ENCODE results near the gene KRT27. TPM values are rescaled to one million over a fixed set of nuclear protein-coding genes. Genes with fewer than 3 reads are reported as not detected.

KRT27 gene
- total RNA-seq, 1 donor from 2014 or later = not detected

DNA sequence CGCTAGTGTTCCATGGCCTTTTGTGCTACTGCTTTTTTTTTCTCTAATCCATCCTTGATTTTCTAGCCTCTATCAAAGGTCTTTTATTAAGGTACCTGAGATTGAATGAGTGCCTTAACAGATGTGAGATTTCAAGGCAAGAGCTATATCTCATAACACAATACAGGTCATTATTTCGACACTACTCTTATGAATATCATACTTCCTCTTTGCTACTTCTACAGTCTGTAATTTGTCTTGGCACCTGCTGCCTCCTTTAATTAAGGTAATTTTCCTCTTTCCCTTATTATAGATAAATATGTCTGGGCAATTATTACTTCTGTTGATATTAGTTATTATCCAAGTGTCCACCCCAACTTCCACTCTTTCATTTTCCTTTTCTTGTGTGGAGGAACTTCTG, 12.1 kb upstream of the KRT27 start:
- H3K4me3 ChIP-seq (ENCODE audit: low read length in 3 of 3) = no peak overlapping the region
- peaks cover 16 to 20% (median 17%) of the 10 kb centered on the region in 3 donors for H3K27me3 ChIP-seq (ENCODE audit: control insufficient read depth in 3 of 3, insufficient read depth in 3 of 3, low read length in 3 of 3)
- no peak overlapping the region for H3K27ac ChIP-seq (ENCODE audit: low read depth, low read length)
- no peaks in the 10 kb centered on the region for H3K36me3 ChIP-seq (ENCODE audit: control insufficient read depth in 3 of 3, insufficient read depth in 3 of 3, low read length in 3 of 3)
- no peak overlapping the region for H3K9ac ChIP-seq (ENCODE audit: low read depth in 1 of 3, low read length in 3 of 3)
- no peaks in the 10 kb centered on the region for H3K4me1 ChIP-seq (ENCODE audit: control insufficient read depth in 3 of 3, insufficient read depth in 3 of 3, low read length in 3 of 3)
- H3K9me3 ChIP-seq (ENCODE audit: control insufficient read depth in 3 of 3, low read length in 3 of 3) = no peaks in the 10 kb centered on the region

DNA sequence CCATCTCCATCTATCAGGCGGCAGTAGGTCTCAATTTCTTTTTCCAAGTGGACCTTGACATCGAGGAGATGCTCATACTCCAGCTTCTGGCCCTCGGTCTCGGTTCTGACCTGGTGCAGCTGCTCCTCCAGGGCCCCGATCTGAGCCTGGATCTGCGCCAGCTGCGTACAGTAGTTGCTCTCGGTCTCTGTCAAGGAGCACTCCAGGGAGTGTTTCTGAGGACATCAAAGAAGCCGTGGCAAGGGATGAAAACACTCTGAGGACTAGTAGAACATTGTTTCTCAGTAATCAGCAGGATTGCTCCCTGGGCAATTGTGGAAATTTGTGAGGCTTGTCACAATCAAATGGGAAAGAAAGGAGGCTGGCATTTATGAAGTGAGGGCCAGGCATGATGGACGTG, 11.5 kb upstream of the KRT27 start:
- H3K27me3 ChIP-seq (ENCODE audit: control insufficient read depth in 3 of 3, insufficient read depth in 3 of 3, low read length in 3 of 3) = peaks cover 14 to 18% (median 15%) of the 10 kb centered on the region in 3 donors
- no peaks in the 10 kb centered on the region for H3K4me1 ChIP-seq (ENCODE audit: control insufficient read depth in 3 of 3, insufficient read depth in 3 of 3, low read length in 3 of 3)
- H3K4me3 ChIP-seq (ENCODE audit: low read length in 3 of 3) = no peak overlapping the region
- no peaks in the 10 kb centered on the region for H3K36me3 ChIP-seq (ENCODE audit: control insufficient read depth in 3 of 3, insufficient read depth in 3 of 3, low read length in 3 of 3)
- H3K9me3 ChIP-seq (ENCODE audit: control insufficient read depth in 3 of 3, low read length in 3 of 3) = no peaks in the 10 kb centered on the region
- no peak overlapping the region for H3K9ac ChIP-seq (ENCODE audit: low read depth in 1 of 3, low read length in 3 of 3)
- no peak overlapping the region for H3K27ac ChIP-seq (ENCODE audit: low read depth, low read length)

DNA sequence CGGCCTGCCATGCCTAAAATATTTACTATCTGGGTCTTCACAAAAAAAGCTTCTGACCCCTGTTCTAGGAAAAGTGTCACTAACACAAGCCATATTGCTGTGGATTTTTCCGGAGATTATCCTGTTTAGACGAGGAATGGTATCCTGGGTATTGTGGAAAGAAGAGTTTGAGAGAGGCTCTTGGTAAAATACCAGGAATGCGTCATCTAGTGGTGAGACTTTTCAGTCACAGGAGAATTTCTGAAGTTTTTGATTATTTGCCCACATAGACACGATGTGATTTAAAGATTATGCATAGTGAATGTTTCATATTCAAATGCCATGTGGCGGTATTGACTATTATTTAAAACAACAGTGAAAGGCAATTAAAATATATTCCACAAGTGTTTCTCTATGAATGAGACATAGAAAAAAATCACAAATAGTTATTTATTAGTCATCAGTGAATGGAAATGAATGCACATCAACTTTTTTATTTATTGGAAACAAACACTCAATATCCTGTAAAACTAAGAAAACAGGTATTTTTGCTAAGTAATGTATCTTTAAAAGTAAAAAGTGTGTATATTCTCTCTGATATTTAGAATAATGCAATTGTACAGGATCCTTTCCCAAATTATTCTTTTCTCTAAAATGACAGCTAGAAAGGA, 9.6 kb upstream of the KRT27 start:
- H3K9me3 ChIP-seq (ENCODE audit: control insufficient read depth in 3 of 3, low read length in 3 of 3) = no peaks in the 10 kb centered on the region
- H3K36me3 ChIP-seq (ENCODE audit: control insufficient read depth in 3 of 3, insufficient read depth in 3 of 3, low read length in 3 of 3) = no peaks in the 10 kb centered on the region
- H3K27me3 ChIP-seq (ENCODE audit: control insufficient read depth in 3 of 3, insufficient read depth in 3 of 3, low read length in 3 of 3) = peaks cover 11 to 14% (median 13%) of the 10 kb centered on the region in 3 donors
- H3K27ac ChIP-seq (ENCODE audit: low read depth, low read length) = no peak overlapping the region
- H3K4me1 ChIP-seq (ENCODE audit: control insufficient read depth in 3 of 3, insufficient read depth in 3 of 3, low read length in 3 of 3) = no peaks in the 10 kb centered on the region
- H3K4me3 ChIP-seq (ENCODE audit: low read length in 3 of 3) = no peak overlapping the region
- H3K9ac ChIP-seq (ENCODE audit: low read depth in 1 of 3, low read length in 3 of 3) = no peak overlapping the region

DNA sequence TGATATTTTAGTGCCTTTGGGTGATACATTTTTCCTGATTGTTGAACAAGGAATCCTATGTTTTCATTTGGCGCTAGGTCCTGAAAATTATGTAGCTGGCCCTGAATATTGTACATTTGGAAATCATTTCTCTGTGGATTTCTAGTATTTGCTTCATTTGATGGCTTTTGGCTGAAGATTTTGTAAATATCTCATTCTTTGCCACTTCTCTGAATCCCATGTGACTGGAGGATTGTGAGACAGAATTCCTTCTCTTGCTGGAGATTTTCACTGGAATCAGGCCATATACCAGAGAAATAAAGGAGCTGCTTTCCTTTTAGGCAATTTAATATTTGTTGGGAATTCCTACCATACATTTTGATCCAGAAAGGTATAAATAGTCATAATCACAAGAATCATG, 8.8 kb upstream of the KRT27 start:
- H3K27me3 ChIP-seq (ENCODE audit: control insufficient read depth in 3 of 3, insufficient read depth in 3 of 3, low read length in 3 of 3) = peaks cover 3 to 11% (median 6%) of the 10 kb centered on the region in 3 donors
- H3K27ac ChIP-seq (ENCODE audit: low read depth, low read length) = no peak overlapping the region
- H3K4me3 ChIP-seq (ENCODE audit: low read length in 3 of 3) = no peak overlapping the region
- no peaks in the 10 kb centered on the region for H3K36me3 ChIP-seq (ENCODE audit: control insufficient read depth in 3 of 3, insufficient read depth in 3 of 3, low read length in 3 of 3)
- H3K9me3 ChIP-seq (ENCODE audit: control insufficient read depth in 3 of 3, low read length in 3 of 3) = no peaks in the 10 kb centered on the region
- no peaks in the 10 kb centered on the region for H3K4me1 ChIP-seq (ENCODE audit: control insufficient read depth in 3 of 3, insufficient read depth in 3 of 3, low read length in 3 of 3)
- no peak overlapping the region for H3K9ac ChIP-seq (ENCODE audit: low read depth in 1 of 3, low read length in 3 of 3)

DNA sequence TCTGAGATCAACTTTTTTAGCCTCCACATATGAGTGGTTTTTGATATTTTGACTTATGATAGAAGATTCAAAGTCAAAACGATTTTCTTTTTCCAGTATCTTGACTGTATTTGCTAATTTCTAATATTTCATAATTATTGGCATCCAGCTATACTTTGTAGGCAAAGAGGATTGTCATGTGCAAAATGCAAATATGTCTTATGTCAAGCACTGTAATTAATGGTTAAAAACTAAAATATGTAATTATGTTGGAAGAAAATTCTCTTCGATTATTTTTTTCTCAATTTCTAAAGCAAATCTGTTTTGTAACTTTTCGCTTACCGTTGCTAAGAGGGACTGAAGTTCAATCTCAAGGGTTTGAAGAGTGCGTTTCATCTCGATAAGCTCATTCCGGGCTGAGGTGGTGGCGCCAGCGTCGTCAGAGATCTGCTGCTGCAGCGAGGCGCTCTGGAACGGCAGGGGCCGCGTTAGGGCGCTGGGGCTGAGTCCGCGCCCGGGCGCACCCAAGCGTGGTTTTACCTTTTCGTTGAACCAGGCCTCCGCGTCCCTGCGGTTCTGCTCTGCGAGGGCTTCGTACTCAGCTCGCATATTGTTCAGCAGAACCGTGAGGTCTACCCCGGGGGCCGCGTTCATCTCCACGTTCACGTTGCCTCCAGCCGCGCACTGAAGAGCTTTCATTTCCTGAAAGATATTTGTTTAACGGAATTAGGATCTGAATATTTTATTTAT, 3.0 kb downstream of the KRT27 start:
- Histone ChIP-seq H3K27ac (ENCODE audit: low read depth, low read length) (no peak overlapping the region), H3K27me3 (ENCODE audit: control insufficient read depth in 3 of 3, insufficient read depth in 3 of 3, low read length in 3 of 3) (peaks cover 11 to 34% (median 18%) of the 10 kb centered on the region in 3 donors), H3K4me3 (ENCODE audit: low read length in 3 of 3) (no peak overlapping the region), H3K4me1 (ENCODE audit: control insufficient read depth in 3 of 3, insufficient read depth in 3 of 3, low read length in 3 of 3) (no peaks in the 10 kb centered on the region), H3K9me3 (ENCODE audit: control insufficient read depth in 3 of 3, low read length in 3 of 3) (peaks cover 0 to 2% (median 0%) of the 10 kb centered on the region in 3 donors), H3K36me3 (ENCODE audit: control insufficient read depth in 3 of 3, insufficient read depth in 3 of 3, low read length in 3 of 3) (no peaks in the 10 kb centered on the region), H3K9ac (ENCODE audit: low read depth in 1 of 3, low read length in 3 of 3) (no peak overlapping the region)

DNA sequence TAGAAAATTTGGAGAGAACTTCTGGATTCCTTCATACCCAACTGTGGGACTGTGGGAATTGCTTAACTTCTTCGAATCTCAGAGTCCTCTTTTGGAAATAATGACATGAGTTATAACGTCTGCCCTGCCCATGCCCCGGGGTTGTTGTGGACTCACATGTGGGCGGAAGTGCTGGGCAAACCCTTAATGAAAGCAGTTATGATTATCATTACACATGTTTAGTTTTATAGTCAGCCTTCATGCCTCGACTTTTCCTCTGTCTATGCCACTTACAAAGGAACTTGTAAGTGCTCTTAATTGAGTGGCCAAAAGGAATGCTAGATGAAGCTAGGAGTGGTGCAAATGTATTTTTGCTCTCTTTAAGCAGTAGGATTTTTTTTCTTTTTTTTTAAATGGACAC, 3.9 kb downstream of the KRT27 start:
- Histone ChIP-seq H3K9ac (ENCODE audit: low read depth in 1 of 3, low read length in 3 of 3) (no peak overlapping the region), H3K4me1 (ENCODE audit: control insufficient read depth in 3 of 3, insufficient read depth in 3 of 3, low read length in 3 of 3) (no peaks in the 10 kb centered on the region), H3K9me3 (ENCODE audit: control insufficient read depth in 3 of 3, low read length in 3 of 3) (peaks cover 0 to 2% (median 0%) of the 10 kb centered on the region in 3 donors), H3K27me3 (ENCODE audit: control insufficient read depth in 3 of 3, insufficient read depth in 3 of 3, low read length in 3 of 3) (peaks cover 13 to 34% (median 19%) of the 10 kb centered on the region in 3 donors), H3K36me3 (ENCODE audit: control insufficient read depth in 3 of 3, insufficient read depth in 3 of 3, low read length in 3 of 3) (no peaks in the 10 kb centered on the region), H3K27ac (ENCODE audit: low read depth, low read length) (no peak overlapping the region), H3K4me3 (ENCODE audit: low read length in 3 of 3) (no peak overlapping the region)

DNA sequence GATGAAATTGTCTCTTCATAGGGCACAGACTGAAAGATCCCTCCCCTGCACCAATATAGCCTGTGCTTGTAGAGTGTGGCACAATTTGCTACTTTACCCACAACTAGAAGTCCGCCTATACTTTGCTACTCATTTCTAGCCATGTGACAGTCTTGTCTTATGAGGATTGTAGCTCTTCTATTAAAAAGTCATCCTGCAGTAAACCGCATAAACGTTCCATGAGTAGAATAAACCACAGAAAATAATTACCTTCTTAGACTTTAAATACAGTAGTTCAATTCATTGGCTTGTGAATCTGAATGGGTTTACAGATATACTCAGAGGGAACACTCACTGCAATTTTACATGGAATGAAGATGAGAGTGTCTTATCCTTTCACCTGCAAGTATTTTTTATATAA, 4.4 kb downstream of the KRT27 start:
- H3K27me3 ChIP-seq (ENCODE audit: control insufficient read depth in 3 of 3, insufficient read depth in 3 of 3, low read length in 3 of 3) = peaks cover 13 to 34% (median 19%) of the 10 kb centered on the region in 3 donors
- H3K9ac ChIP-seq (ENCODE audit: low read depth in 1 of 3, low read length in 3 of 3) = no peak overlapping the region
- no peak overlapping the region for H3K4me3 ChIP-seq (ENCODE audit: low read length in 3 of 3)
- no peaks in the 10 kb centered on the region for H3K4me1 ChIP-seq (ENCODE audit: control insufficient read depth in 3 of 3, insufficient read depth in 3 of 3, low read length in 3 of 3)
- H3K9me3 ChIP-seq (ENCODE audit: control insufficient read depth in 3 of 3, low read length in 3 of 3) = peaks cover 0 to 2% (median 0%) of the 10 kb centered on the region in 3 donors
- H3K27ac ChIP-seq (ENCODE audit: low read depth, low read length) = no peak overlapping the region
- no peaks in the 10 kb centered on the region for H3K36me3 ChIP-seq (ENCODE audit: control insufficient read depth in 3 of 3, insufficient read depth in 3 of 3, low read length in 3 of 3)

DNA sequence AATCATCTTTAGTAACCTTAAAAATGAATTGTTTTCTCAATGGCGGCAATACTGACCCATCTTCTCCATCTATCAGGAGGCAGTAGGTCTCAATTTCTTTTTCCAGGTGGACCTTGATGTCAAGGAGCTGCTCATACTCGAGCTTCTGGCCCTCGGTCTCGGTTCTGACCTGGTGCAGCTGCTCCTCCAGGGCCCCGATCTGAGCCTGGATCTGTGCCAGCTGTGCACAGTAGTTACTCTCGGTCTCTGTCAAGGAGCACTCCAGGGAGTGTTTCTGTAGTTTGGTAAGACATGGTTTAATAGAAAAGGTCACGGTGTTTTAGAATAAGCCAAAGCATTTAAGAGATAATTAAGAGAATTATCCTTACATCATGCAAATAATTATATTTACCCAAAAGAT, 4.9 kb downstream of the KRT27 start:
- Histone ChIP-seq H3K4me3 (ENCODE audit: low read length in 3 of 3) (no peak overlapping the region), H3K27me3 (ENCODE audit: control insufficient read depth in 3 of 3, insufficient read depth in 3 of 3, low read length in 3 of 3) (peaks cover 16 to 34% (median 19%) of the 10 kb centered on the region in 3 donors), H3K4me1 (ENCODE audit: control insufficient read depth in 3 of 3, insufficient read depth in 3 of 3, low read length in 3 of 3) (no peaks in the 10 kb centered on the region), H3K36me3 (ENCODE audit: control insufficient read depth in 3 of 3, insufficient read depth in 3 of 3, low read length in 3 of 3) (no peaks in the 10 kb centered on the region), H3K27ac (ENCODE audit: low read depth, low read length) (no peak overlapping the region), H3K9me3 (ENCODE audit: control insufficient read depth in 3 of 3, low read length in 3 of 3) (peaks cover 0 to 2% (median 0%) of the 10 kb centered on the region in 3 donors), H3K9ac (ENCODE audit: low read depth in 1 of 3, low read length in 3 of 3) (no peak overlapping the region)

DNA sequence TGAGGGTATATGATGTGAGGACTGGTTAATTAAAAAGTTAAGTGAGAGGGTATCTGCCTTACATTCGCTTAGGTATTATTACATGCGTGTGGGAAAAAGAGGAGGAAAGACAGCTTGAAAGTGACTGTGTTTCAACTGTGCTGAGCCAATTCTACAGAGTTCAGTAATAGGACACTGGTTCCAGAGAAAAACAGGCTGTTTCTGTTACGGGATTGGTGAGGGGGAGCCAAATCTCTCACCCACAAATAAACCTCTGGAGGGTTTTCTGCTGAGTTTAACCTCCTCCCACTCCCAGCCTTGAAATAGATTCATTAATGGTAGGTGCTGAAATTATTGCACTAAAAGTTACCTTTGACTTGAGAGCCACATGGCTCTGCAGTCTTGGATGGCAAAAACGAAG, 6.4 kb downstream of the KRT27 start:
- Histone ChIP-seq H3K9me3 (ENCODE audit: control insufficient read depth in 3 of 3, low read length in 3 of 3) (peaks cover 0 to 2% (median 0%) of the 10 kb centered on the region in 3 donors), H3K27me3 (ENCODE audit: control insufficient read depth in 3 of 3, insufficient read depth in 3 of 3, low read length in 3 of 3) (peaks cover 18 to 31% (median 23%) of the 10 kb centered on the region in 3 donors), H3K36me3 (ENCODE audit: control insufficient read depth in 3 of 3, insufficient read depth in 3 of 3, low read length in 3 of 3) (no peaks in the 10 kb centered on the region), H3K27ac (ENCODE audit: low read depth, low read length) (no peak overlapping the region), H3K4me1 (ENCODE audit: control insufficient read depth in 3 of 3, insufficient read depth in 3 of 3, low read length in 3 of 3) (no peaks in the 10 kb centered on the region), H3K4me3 (ENCODE audit: low read length in 3 of 3) (no peak overlapping the region), H3K9ac (ENCODE audit: low read depth in 1 of 3, low read length in 3 of 3) (no peak overlapping the region)

DNA sequence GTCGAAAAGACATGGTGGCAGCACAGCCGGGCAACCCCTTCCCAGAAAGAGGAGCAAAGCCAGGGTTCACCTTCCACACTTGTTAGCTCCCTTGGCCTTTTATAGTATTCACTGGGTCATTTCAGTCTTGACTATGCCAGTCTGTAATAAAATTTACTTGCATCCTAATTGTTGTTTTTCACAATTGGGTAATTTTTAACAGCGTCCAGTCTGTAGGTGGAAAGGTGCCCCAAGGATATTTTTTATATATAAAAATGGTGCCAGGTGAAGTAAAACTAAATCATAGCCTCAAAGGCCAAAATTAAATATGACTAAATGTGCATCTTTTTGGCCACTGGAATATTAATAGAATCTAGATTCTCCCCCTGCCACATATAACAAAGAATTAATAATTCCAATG, 10.2 kb downstream of the KRT27 start, which contains the start of gene KRT26:
Gene KRT26 (minus strand): TSS at position 101 of the 400 bp plus-strand sequence. CDS start 88 bp downstream, at position 13.
- no peaks in the 10 kb centered on the region for H3K36me3 ChIP-seq (ENCODE audit: control insufficient read depth in 3 of 3, insufficient read depth in 3 of 3, low read length in 3 of 3)
- H3K27me3 ChIP-seq (ENCODE audit: control insufficient read depth in 3 of 3, insufficient read depth in 3 of 3, low read length in 3 of 3) = peaks cover 9 to 16% (median 11%) of the 10 kb centered on the region in 3 donors
- no peak within 1 kb of the TSS for H3K4me3 ChIP-seq (ENCODE audit: low read length in 3 of 3)

More for the DNA sequence above, 10.2 kb downstream of the KRT27 start, which contains the start of gene KRT26:
- H3K4me1 ChIP-seq (ENCODE audit: control insufficient read depth in 3 of 3, insufficient read depth in 3 of 3, low read length in 3 of 3) = no peaks in the 10 kb centered on the region
- no peak within 1 kb of the TSS for H3K27ac ChIP-seq (ENCODE audit: low read depth, low read length)
- no peak within 1 kb of the TSS for H3K9ac ChIP-seq (ENCODE audit: low read depth in 1 of 3, low read length in 3 of 3)
- no peaks in the 10 kb centered on the region for H3K9me3 ChIP-seq (ENCODE audit: control insufficient read depth in 3 of 3, low read length in 3 of 3)

Data from skeletal muscle tissue (tissue), 4 donors.